Activated CD4-positive, alpha-beta T cell treated with anti-CD3 and anti-CD28 coated beads for 24 hours (primary cell): ENCODE measurements around the gene DLX4.

ENCODE experiments used
- DNase-seq, 2 donors: peaks; one replicate each; pipeline ENCODE4 v3.0.0-alpha.2; 2020; ENCODE audit warnings: low read depth in 2 of 2

The DLX4 gene

GRCh38 chr17:50014471-50015088, 45.6 kb downstream of the DLX4 start:
- DNase-seq = no peak

GRCh38 chr17:50015146-50015545, 46.2 kb downstream of the DLX4 start:
- no peak for DNase-seq

- no peak for DNase-seq
These were observed 49.9 kb downstream of the DLX4 start for GRCh38 chr17:50018909-50019308.

- no peak for DNase-seq
These were observed 52.0 kb downstream of the DLX4 start for GRCh38 chr17:50020841-50021599.

- DNase-seq = no peak
These were observed 52.8 kb downstream of the DLX4 start for GRCh38 chr17:50021681-50022370.

- DNase-seq = no peak
These were observed 53.6 kb downstream of the DLX4 start for GRCh38 chr17:50022463-50023130.

GRCh38 chr17:50023520-50023919, 54.5 kb downstream of the DLX4 start:
- DNase-seq = no peak
